HG03175 (cell line): ENCODE results near the gene EFR3B.
A peak's percentile ranks its signal among the peaks of the same experiment; 100 is the strongest.
"Not testable (repeated sequence)": the region's sequence is repeated elsewhere in the genome, so short reads cannot be mapped to it uniquely, and the experiment has no call there.

Experiments
- ATAC-seq: cut with Tn5 transposase; IDR thresholded peaks from one replicate; pipeline ENCODE4 v1.9.1; 2021; ENCODE audit warnings: mild to moderate bottlenecking, moderate library complexity; ENCODE audit not compliant: unreplicated experiment

The EFR3B gene, protein sequence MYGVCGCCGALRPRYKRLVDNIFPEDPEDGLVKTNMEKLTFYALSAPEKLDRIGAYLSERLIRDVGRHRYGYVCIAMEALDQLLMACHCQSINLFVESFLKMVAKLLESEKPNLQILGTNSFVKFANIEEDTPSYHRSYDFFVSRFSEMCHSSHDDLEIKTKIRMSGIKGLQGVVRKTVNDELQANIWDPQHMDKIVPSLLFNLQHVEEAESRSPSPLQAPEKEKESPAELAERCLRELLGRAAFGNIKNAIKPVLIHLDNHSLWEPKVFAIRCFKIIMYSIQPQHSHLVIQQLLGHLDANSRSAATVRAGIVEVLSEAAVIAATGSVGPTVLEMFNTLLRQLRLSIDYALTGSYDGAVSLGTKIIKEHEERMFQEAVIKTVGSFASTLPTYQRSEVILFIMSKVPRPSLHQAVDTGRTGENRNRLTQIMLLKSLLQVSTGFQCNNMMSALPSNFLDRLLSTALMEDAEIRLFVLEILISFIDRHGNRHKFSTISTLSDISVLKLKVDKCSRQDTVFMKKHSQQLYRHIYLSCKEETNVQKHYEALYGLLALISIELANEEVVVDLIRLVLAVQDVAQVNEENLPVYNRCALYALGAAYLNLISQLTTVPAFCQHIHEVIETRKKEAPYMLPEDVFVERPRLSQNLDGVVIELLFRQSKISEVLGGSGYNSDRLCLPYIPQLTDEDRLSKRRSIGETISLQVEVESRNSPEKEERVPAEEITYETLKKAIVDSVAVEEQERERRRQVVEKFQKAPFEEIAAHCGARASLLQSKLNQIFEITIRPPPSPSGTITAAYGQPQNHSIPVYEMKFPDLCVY

DNA sequence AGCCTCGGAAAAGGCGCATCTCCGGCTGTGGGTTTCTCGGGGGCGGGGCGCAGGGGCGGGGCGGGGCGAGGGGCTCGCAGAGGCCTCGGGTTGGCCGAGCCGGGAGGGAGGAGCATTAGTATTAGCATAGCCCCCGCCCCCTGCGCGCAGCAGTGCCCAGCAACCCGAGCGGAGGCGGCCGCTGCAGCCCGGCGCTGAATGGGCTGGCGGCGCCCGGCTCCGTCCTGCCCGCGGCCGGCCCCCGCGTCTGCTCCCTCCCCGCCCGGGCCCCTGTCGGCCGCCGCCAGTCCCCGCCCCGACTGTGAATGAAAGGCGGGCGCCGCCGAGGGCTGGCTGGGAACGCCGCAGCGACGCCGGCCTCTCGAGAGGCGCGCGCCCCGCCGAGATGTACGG is at the start of gene EFR3B:
Gene EFR3B (plus strand): TSS at position 149 of the 393 bp plus-strand sequence. CDS start 237 bp downstream, at position 386.
- ATAC-seq, result peak; percentile 97

DNA sequence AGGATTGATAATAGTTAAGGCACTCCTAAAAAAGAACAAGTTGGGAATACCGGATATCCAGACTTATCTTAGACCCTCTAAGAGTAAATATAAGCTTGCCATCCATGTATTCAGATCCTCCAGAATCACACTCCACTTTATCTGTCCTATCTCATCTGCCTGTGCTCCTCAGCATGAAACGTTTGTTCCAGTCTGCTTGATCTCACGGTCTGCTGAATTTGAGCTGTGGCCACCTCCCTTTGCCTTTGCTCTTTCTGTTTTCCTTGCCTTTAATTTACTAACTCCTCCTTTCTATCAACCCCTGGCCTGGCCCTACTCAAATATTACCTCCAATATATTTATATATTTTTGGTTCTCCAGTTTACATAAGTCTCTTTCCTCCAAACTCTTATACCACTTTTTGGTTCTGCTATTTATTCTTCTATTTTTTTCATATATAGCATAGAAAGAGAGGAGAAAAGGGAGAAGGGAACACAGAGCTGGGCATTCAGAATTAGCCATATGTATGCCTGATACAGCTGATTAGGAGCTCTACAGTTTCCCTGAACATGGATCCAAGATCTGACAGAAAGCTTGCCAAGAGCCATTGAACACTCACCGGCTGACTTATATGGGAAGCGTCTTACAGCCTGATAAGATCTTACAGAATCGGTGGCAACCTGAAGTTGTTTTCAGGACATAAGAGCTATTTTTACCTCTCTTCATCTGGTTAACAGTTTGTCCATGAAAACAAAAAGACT is 48.3 kb upstream of the EFR3B start:
- ATAC-seq, result no peak

DNA sequence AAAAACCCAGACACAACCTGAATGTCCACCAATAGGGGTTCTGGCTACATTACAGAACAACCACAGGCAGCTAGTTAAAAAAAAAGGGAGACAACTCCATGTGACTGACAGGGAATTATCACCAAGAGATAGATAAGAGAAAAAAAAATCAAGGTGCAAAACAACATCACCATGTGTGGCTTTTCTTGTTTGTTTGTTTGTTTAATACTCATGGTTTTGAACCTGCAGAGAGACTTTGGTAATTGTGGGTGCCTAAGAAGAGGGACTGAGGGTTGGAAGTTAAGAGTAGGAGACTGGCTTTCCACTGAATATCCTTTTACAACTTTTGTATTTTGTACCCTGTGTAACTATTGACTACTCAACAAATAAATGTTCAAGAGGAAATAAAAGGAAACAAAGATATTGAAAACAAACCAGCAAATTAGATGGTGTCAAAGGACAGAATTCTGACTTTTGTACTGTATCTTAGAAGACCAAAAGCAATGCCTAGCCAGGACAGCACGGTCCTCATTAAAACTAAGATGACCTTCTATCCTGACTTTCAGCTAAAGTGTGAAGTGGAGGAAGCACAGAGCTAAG is 47.6 kb upstream of the EFR3B start:
- no peak for ATAC-seq

DNA sequence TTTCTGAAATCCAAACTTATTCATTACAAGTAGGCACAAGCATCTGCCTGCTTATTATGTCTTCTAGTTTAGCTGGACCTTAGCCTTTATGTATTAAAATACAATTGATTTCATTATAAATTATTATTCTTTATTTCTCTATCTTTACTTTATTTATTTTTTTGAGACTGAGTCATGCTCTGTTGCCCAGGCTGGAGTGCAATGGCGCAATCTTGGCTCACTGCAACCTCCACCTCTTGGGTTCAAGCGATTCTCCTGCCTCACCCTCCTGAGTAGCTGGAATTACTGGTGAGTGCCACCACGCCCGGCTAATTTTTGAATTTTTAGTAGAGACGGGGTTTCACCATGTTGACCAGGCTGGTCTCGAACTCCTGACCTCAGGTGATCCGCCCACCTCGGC is 42.8 kb upstream of the EFR3B start:
- not testable (repeated sequence) for ATAC-seq

DNA sequence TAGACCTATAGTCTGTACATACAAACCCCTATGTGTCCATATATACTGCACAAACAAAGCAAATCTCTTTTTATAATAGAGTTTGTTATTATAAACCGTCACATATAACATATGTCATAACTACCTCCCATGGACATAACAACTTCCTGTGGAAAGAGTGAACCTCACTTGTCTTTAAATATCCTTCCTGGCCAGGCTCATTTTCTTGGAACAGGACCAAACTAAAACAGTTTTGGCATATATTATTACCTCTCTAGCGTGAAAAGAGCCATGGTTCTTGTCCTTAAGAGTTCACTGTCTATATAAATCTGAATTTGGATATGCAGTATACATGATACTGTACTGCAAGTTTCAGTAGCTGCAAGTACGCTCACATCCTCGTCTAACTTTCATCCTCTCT is 41.8 kb upstream of the EFR3B start:
- no peak for ATAC-seq

DNA sequence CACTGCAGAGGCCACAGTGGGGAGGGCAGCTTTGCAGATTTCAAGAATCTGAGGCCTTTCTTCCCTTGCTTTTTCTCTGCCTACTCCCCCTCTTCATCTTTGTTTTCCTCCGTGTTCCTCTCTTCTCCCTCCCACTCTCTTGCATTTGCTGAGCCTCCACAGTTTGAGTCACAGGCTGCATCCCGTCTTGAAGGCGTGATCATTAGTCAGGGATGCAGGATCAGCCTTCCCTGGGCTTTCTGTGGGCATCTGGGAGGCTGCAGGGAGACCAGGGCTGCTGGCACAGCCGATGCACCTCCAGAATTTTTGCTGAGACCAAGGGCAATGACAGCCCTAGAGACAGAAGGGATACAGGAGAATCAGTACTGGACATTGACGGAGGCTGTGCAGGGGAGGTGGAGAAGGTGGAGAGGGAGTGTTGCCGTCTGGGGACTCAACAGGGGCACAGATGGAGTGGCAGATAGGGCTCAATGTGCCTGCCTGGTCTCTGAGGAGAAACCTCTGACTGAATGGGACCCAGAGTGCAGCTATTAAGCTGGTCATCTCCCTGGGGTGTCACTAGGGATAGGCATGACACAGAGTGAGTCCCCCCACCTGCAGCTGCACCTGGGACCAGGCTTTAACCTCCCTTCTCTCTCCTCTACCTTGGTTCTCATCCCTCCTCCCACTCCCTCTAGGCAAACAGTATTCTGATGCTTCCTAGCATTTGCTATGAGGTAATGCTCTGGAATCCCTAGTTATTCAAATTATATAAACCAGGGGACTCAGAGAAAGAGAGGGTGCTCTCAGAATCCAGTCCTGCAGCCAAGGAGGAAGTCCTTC is 41.2 kb upstream of the EFR3B start:
- ATAC-seq, result no peak

DNA sequence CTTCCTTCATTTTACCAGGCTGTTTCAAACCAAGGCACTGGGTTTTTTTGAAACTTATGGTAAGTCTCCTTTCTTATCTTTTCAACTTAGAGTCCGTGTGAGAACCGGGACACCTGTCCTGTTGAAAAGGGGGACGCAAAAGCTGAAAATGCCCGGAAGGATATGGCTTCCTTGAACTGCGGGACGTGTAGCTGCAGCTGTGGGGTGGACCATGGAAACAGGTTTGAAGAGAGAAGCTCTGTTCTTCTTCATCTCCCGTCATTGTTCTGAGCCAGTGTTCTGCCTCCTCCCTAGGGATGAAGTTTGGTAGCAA is 40.6 kb upstream of the EFR3B start:
- ATAC-seq, result no peak

DNA sequence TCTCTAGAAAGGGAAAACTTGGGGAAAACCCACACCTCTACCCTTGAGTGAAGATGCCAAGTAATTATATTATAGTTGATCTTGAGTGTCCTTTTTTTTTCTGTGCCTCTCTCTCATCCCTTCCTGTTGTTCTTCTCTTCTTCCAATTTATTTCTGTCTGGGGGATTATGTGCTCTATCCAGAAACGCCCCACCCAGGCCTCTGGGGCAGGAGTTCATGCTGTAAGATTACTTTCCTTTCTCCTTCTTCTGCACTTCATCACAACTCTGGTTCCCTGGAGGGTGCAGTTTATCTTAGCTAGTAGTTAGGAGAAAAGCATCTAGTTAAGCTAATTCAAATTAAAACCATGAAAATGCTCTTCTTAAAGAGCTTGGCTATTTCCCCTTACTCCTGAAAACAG is 39.8 kb upstream of the EFR3B start:
- ATAC-seq, result no peak

DNA sequence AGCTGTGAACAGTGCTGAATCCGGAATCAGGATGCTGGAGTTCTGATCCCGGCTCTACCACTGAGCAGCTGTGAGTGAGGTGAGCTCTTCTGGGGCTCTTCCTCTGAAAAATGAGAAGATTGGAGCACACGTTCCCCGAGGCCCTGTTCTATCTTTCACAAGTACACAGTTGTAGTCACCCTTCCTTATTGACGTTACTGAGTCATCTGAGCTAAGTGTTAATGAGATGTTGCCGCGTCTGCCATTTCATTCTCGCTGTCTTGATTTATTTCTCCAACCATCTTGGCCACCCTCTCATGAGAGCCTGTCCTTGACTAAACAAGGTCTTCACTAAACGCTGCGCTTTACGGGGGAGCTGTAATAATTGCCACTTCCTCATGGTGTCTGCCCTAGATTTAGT is 31.9 kb upstream of the EFR3B start:
- ATAC-seq, result no peak

DNA sequence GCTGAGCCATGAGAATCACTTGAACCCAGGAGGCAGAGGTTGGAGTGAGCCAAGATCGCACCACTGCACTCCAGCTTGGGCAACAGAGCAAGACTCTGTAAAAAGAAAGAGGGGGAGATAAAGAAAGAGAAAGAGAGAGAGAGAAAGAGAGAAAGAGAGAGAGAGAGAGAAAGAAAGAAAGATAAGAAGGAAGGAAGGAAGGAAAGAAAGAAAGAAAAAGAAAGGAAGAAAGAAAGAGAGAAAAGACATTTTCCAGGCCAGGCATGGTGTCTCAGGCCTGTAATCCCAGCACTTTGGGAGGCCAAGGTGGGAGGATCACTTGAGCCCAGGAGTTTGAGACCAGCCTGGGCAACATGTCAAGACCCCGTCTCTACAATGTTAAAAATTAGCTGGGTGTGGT is 30.5 kb upstream of the EFR3B start:
- ATAC-seq, result not testable (repeated sequence)

DNA sequence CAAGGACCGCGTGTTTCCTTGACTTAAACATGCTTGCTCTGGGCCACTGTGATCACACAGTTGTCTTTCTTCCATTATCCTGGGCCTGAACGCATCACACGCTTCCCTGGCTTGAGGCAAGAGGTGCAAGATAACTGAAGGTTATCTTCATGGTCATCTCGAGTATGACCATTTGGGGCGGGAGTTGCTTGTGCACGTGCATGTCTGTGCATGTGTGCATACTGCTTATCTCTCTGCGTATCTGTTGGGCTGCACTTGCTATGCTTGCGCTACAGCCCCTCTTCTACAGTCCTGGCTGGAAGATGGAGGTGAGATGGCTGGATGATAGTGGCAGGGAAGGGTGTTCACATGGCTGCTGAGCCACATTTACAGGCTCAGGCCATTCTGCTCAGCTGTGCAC is 27.2 kb upstream of the EFR3B start:
- ATAC-seq, result no peak

DNA sequence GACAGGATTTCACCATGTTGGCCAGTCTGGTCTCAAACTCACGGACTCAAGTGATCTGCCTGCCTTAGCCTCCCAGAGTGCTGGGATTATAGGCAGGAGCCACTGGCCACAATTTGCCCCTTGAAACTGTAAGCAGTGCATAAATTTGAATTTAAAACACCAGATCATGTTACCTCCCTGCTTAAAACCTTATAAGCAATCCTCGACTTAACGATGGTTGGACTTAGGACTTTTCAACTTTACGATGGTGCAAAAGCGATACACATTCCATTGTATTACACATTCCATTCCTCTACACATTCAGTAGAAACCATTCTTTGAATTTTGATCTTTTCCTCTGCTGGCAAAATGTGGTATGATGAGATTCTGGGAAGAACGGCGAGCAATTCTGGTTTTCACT is 23.2 kb upstream of the EFR3B start:
- no peak for ATAC-seq

DNA sequence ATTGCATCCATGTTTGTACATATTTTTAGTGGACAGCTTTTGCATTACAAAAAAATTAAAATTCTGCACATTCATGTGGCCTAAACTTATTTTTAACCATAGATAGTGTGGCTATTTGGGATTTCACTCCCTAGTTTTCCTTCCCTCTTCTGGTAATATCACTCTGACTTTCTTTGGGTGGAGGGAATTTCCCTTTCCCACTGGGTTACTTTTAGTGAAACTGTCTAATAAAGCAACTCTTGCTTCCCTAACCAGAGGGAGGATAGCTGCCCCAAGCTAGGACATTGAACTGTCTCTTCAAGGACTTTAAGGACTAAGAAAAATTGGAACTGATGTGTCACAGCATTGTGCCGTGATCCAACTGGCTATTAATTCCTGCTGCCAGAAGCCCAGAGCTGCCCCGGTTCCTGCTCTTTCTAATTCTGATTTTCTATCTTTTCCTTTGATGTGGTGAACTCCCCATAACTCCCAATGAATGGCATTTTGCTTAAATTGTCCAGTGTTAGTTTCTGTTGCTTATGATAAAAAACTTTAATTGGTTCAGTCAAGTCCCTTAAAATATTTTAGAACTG is 20.0 kb upstream of the EFR3B start:
- no peak for ATAC-seq

DNA sequence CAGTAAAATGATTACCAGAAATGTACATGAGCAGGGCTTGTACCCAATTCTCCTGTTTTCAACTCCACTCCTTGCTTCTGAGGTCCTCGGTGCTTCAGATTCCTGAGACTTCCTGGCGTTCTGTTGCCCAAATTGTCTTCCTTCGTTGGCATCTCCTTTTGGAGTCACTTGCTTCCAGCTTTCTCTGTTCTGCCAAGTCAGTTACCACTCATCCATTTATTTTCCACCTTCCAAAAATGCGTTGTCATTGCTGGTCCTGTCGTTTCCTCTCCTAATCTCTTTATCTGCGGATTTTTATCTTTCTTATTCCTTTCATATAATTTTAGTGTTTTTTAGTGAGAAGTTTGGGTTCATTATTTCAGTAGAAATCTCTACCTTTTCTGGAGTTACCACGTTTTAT is 18.5 kb upstream of the EFR3B start:
- ATAC-seq, result no peak

DNA sequence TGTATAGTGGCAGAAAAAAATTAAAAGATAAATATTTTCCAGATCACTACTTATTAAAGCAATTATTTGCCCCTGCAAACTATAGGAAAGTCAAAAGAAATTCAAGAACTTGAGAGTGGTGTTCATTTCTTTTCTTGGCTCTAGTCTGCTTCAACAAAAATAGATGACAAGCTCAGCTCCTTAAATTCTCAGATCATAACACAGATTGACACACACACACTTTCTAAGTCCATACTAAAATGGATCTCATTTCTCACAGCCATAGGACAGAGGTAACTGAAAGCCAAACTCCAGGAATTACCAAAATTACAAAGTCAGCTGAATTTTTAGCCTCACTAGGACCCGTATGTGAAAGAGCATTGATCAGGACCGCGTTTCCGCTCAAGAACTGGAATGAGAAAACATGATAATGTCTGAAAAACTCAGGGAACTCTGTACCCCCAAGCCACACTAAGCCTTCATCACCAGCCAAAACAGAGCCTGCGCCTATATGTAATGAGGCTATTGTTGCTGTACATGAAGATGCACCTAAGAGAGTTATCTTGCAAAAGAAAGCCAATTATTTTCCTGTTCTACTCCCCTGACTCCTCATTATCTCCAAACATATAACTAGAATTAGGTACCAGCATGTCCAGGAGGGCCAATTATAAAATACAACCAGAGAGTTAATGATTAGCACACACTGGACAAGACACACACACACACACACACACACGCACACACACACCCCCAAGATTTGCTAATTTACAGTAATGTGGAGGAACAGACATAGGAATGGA is 16.5 kb upstream of the EFR3B start:
- no peak for ATAC-seq

DNA sequence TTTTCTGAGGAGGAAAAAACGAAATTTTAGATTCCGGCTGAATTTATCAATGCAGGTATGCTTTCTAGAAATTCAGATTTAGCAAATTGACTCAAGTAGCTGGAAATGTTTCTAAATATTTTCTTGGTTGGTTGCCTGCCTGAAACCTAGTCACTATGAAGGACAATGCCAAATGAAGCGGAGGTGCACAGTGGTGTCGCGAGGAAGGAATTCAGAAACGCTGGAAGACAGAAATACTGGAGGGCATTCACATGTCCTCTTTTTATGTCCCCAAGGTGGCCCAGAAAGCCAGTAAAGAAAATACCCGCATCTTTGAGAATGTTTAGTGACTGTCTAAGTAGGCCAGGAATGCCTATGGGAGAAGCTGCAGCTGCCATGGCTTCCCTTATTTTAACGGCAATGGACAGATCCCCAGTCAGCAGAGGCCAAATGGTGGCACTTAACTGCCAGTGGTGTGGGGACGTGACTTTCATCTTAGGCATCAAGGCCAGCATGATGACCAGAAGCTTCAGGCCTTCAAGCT is 15.8 kb upstream of the EFR3B start:
- ATAC-seq, result no peak

DNA sequence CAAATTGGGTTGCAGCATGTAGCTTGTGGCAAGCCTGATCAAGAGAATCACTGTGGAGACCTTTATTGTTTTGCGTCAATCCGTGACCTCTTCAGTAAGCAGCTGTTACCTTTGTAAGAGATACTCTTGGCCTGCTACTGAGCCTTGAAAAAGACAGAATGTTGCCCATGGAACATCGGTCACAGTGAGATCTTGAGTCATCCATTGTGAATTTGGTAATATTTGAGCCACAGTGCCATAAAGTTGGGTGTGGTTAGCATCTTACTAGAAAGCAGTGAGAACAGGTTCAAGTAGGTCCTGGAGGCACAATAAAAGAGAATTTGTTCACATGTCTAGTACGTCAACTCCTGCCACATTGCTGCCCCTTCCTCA is 12.7 kb upstream of the EFR3B start:
- no peak for ATAC-seq

DNA sequence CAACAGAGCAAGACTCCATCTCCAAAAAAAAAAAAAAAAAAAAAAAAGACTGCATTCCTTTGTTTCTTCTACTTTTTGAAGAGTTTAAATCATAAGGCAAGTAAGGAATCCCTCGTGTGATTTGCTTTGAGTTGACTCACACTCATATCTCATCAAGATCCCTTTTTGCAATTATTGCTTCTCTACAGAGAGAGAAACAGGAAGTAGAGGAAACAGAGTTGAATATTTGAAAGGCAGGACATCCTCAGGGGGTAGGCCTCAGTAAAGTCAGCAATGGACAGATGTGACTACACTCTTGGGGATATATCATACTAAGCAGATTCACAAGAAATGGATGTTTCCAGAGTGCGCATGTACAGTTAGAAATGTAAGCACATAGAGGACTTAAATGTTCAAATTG is 11.2 kb upstream of the EFR3B start:
- ATAC-seq, result no peak

DNA sequence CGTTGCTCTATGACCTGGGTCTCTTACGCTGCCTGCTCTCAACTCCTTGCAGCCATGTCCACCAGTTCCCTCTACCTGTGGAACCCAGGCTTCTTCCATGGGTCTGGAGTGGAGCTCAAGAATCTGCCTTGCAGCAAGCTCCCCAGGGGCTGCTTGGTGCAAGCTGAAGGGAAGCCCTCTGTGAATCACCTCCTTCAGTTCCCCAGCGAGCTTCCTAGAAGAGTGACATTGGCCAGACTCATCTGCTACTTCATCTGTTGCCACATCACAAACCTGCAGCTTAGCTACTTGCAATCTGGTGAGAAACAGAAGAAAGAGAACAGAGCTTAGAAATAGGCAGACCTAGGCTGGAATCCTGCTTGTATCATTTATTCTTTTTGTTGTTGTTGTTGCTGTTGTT is 9.8 kb upstream of the EFR3B start:
- no peak for ATAC-seq
